Stimulated activated CD8-positive, alpha-beta memory T cell treated with anti-CD3 and anti-CD28 coated beads, Interleukin-2, amount 100 ng/mL, for 48 hours (primary cell): ENCODE data around the gene ADAM29.
"Not testable (repeated sequence)": the region's sequence is repeated elsewhere in the genome, so short reads cannot be mapped to it uniquely, and the experiment has no call there.

Experiments
- DNase-seq, 2 donors: peaks; one replicate each; pipeline ENCODE4 v3.0.0-alpha.2; 2020; ENCODE audit warnings: low read depth in 2 of 2

The ADAM29 gene

DNA sequence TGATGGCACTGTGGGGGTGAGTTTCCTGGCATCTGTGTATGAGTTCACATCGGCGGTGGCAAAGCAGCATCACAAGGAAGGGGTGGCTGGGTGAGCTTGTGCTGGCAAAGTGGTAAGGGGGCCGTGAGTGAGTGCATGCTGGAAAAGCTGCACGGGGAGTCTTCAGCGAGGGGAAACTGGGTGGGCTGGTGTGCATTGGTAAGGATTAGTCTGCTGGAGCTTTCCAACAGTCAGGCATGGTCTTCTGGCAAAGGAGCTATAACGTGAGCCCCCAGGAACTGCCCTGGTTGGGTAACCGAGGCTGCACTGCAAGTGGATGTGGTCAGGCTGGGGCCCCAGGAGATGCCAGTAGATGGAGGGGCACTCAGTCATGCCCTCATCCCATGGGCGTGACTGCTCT, 30.7 kb downstream of the ADAM29 start:
- no peak for DNase-seq

DNA sequence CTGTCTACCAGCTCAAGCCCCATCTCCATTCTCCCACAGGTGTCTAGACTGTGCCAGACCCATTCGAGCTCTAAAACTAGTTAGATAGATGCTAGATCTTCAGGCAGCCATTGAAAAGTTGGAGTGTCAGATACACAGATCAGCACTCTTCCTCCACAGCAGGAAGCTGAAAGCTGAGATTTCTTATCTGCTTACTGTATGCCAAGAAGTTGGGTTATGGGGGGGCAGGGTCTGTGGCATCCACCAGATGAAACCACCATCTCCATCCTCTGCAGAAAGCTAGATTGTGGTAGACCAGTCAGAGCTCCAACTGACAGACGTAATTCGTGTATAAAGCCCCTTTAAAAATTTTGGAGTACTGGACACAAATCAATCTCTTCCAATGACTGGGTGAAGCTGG, 54.8 kb downstream of the ADAM29 start:
- no peak for DNase-seq

DNA sequence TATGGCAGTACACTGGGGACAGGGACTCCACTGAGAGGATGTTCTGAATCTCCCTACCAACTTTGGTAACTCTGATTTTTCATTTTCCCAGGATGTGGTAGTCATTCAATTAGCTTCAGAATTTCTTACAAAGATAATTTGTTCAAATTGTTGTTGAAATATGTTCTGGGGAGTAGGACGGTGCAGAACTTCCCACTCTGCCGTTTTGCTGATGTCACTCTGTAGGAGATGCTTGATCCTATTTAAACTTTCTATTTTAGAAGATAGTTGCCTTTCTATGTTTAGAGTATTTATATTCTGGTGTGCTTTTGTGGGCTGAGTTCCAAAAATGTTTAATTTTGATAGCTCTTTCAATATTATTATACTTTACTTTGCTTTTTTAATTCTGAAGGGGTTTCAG, 55.2 kb downstream of the ADAM29 start:
- DNase-seq, result no peak

DNA sequence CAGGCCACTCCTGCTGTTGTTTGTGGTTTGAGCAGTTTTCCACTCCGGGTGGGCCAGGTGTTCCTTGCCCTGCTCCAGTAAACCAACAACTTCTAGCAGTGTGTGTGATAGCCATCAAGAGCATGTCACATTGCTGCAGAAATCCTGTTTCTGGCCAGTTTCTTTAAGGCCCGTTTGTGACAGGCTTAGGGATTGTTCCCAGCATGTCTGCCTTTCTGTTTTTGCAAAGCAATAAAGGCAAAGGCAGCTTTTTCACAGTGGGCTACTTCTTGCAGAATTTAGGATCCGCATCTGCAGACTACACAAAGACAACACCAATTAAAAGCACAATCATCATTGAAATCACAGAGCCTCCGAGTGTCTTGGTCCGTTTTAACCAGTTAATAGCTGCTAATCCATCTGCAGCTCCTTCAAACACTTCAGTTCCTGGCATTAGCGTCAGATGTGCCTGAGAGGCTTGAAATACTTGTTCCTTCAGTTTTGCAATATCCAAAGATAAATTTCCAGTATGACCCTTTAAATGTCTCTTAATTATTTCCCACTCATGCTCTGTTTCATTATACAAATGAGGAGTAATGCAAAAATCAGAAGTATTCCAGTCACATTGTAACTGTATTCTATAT, 65.1 kb downstream of the ADAM29 start:
- no peak for DNase-seq

DNA sequence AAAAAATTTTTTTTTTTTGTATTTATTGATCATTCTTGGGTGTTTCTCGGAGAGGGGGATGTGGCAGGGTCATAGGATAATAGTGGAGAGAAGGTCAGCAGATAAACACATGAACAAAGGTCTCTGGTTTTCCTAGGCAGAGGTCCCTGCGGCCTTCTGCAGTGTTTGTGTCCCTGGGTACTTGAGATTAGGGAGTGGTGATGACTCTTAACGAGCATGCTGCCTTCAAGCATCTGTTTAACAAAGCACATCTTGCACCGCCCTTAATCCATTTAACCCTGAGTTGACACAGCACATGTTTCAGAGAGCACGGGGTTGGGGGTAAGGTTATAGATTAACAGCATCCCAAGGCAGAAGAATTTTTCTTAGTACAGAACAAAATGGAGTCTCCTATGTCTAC, 65.7 kb downstream of the ADAM29 start:
- DNase-seq, result not testable (repeated sequence)

DNA sequence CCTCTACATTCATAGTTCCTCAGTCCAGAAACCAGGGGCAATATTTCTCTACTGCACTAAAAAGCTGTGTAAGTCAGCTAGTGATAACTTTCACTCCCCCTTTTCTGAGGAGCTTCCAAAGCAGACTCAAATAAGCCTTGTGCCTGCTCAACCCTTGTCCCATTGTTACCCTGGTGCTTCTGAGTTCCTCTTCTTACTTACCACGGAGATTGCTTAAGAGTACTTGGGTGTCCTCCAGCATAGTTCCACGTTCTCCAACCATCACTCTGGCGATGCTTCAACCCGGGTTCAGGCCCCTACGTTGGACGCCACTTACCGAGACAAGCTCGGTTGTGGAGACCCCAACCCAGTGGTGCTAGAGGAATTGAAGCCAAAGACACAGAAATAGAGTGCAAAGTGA, 71.6 kb downstream of the ADAM29 start:
- DNase-seq, result no peak

DNA sequence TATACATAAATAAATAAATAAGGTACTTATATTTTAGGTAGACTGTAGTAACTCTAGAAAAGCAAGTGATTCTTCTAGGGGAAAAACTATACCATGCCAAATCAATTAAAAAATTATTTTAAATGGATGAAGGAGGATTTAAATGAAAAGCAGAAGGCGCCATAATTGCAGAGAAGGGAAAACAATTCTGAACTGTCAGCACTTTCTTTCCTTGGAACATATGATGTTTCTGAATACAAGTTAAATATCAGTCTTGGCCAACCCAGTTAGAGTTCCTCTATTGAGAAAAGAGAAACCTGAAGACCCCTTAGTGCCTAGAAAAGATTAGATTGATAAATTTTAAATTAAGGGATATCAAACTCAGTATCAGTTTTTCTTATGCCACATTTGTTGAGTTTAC, 75.8 kb downstream of the ADAM29 start:
- no peak for DNase-seq

DNA sequence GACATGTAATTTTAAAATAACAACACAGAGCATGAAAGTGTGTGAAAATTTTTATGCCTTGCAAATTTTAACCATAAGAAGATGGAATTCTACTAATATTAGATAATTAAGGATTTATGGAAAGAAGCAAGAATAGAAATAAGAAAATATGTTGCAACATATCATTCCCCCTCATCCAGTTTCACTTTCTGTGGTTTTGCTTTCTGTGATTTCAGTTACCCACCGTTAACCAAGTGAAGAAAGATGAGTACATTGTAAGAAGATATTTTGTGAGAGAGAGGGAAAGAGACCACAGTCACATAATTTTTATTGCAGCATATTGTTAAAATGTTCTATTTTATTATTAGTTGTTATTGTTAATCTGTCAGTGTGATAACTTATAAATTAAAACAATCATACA, 77.9 kb downstream of the ADAM29 start:
- no peak for DNase-seq

DNA sequence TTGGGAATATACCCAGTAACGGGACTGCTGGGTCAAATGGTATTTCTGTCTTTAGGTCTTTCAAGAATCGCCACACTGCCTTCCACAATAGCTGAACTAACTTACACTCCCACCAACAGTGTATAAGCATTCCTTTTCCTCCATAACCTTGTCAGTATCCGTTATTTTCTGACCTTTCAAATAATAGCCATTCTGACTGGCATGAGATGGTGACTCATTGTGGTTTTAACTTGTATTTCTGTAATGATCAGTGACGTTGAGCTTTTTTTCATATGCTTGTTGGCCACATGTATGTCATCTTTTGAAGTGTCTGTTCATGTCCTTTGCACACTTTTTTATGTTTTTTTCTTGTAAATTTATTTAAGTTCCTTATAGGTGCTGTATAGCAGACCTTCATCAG, 81.2 kb downstream of the ADAM29 start:
- DNase-seq, result no peak

DNA sequence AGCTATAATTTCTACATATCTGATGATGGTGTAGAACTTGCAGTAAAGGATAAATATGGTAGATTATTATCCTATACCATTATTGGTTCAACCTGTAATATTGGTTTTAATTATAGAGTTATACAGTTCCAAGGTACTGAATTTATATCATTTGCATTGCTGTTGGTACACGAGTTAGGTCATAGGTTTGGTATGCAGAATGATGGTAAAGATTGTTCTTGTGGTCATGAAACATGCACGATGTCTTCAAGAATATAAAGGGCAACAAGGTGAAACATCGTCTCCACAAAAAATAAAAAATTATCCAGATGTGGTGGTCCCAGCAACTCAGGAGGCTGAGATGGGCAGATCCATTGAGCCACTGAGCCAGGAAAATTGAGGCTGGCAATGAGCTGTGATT, 99.6 kb downstream of the ADAM29 start:
- DNase-seq, result no peak

DNA sequence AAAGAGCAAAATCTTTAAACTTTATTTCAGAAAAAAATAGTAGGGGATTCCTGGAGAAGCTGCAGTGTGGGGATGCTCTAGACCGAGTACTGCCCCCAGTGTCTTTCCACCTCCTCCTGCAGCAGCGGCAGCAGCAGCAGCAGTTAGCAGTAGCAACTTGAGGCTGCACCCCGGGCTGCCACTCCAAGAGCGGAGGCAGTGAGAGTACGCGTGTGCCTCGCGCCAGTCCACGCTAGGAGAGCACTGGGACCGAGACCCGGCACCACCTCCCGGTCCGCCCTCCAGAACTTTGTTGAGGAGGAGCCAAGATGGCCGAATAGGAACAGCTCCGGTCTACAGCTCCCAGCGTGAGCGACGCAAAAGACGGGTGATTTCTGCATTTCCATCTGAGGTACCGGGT, 101.3 kb downstream of the ADAM29 start:
- not testable (repeated sequence) for DNase-seq
